Vagina (tissue), 2 donors: Measurements from ENCODE around the gene USO1. TPM values are rescaled to one million over a fixed set of nuclear protein-coding genes. Genes with fewer than 3 reads are reported as not detected.
"Not testable (repeated sequence)": the region's sequence is repeated elsewhere in the genome, so short reads cannot be mapped to it uniquely, and the experiment has no call there.

ENCODE experiments used
- DNase-seq, 2 donors: peaks; one replicate each; pipeline ENCODE4 v3.0.0-alpha.2; 2017; ENCODE audit errors: extremely low spot score in 2 of 2
- H3K27ac ChIP-seq: fragments of 200-600 bp; sonication (generic); one replicate; pipeline ENCODE4 v1.5.1; 2019
- H3K27me3 ChIP-seq: fragments of 200-600 bp; sonication (generic); one replicate; pipeline ENCODE4 v1.5.1; 2019
- H3K36me3 ChIP-seq, 2 donors: fragments of 200-600 bp; sonication (generic); one replicate each; pipeline ENCODE4 v1.5.1; 2017 to 2019
- H3K4me1 ChIP-seq: fragments of 200-600 bp; sonication (generic); one replicate; pipeline ENCODE4 v1.5.1; 2019
- H3K4me3 ChIP-seq, 2 donors: fragments of 200-600 bp; sonication (generic); 1 replicate in 1 of 2; 2 replicates in 1 of 2; pipeline ENCODE4 v1.5.1; 2016 to 2019
- H3K9me3 ChIP-seq: fragments of 200-600 bp; sonication (generic); one replicate; pipeline ENCODE4 v1.5.1; 2019
- CTCF ChIP-seq, 3 experiments: fragments of 450-650 bp in 2 of 3; fragments of 200-600 bp in 1 of 3; sonication (generic) in 1 of 3; IDR thresholded peaks; one replicate each; pipeline ENCODE4 v1.5.1; 2017 to 2019; ENCODE audit warnings: antibody characterized with exemption in 3 of 3, mild to moderate bottlenecking in 2 of 3, moderate library complexity in 2 of 3
- POLR2A ChIP-seq, 2 donors: fragments of 450-650 bp; IDR thresholded peaks; one replicate each; pipeline ENCODE4 v1.6.1; 2017; ENCODE audit warnings: antibody characterized with exemption in 2 of 2, mild to moderate bottlenecking in 2 of 2, moderate library complexity in 2 of 2
- POLR2AphosphoS5 ChIP-seq, 2 donors: sonication (generic); formaldehyde crosslinking; IDR thresholded peaks; one replicate each; pipeline ENCODE4 v1.9.0; 2017; ENCODE audit warnings: antibody characterized with exemption in 2 of 2, mild to moderate bottlenecking in 2 of 2, low read depth in 1 of 2; ENCODE audit not compliant: insufficient read depth in 1 of 2
- intact Hi-C: fragments of 100-400 bp; cut with DNase I; formaldehyde crosslinking; loops from one replicate; pipeline ENCODE4 v1.15.1; 2023
- total RNA-seq: library from RNA; depleted of rRNA; stranded (reverse); fragments of >200 nt; gene quantifications from one replicate; pipeline ENCODE4 v1.2.3, GENCODE V29; 2016

The USO1 gene
- total RNA-seq, 1 donor from 2014 or later = 47.9 TPM

GRCh38 chr4:75786526-75786925 lies 62.1 kb downstream of the USO1 start:
- TF ChIP-seq CTCF (IDR thresholded peaks at IDR 0.05) (no peak), POLR2AphosphoS5 (IDR thresholded peaks at IDR 0.05; ENCODE audit: insufficient read depth in 1 of 2, low read depth in 1 of 2) (no peak), POLR2A (IDR thresholded peaks at IDR 0.05) (no peak)
- H3K4me3 ChIP-seq = no peak overlapping the region
- H3K27ac ChIP-seq = no peak overlapping the region
- intact Hi-C loops = no loop called here
- no peak for DNase-seq
- H3K4me1 ChIP-seq = no peaks in the 10 kb centered on the region
- peaks cover 0 to 38% of the 10 kb centered on the region in 2 donors for H3K36me3 ChIP-seq
- H3K9me3 ChIP-seq = no peaks in the 10 kb centered on the region
- no peaks in the 10 kb centered on the region for H3K27me3 ChIP-seq

DNA sequence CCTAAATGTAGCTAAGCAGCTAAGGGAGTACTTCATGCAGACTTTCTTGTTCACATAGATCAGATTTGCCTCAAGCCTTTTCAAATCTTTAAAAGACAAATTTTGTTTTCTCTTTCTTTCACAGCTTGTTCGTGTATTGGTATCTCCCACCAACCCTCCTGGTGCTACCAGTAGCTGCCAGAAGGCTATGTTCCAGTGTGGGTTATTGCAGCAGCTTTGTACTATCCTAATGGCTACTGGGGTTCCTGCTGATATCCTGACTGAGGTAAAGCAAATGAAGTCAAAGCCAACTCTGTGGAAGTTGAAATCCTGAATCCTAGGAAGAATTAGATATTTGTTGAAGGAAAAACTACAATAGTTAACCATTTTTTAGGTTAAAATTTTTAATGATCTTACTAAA lies 62.6 kb downstream of the USO1 start:
- peaks cover 0 to 40% of the 10 kb centered on the region in 2 donors for H3K36me3 ChIP-seq
- intact Hi-C loops = no loop called here
- TF ChIP-seq CTCF (IDR thresholded peaks at IDR 0.05) = no peak
- TF ChIP-seq POLR2AphosphoS5 (IDR thresholded peaks at IDR 0.05; ENCODE audit: insufficient read depth in 1 of 2, low read depth in 1 of 2) = no peak
- no peak for TF ChIP-seq POLR2A (IDR thresholded peaks at IDR 0.05)
- H3K27ac ChIP-seq = no peak overlapping the region
- H3K27me3 ChIP-seq = no peaks in the 10 kb centered on the region
- H3K4me1 ChIP-seq = no peaks in the 10 kb centered on the region
- no peak for DNase-seq
- no peaks in the 10 kb centered on the region for H3K9me3 ChIP-seq
- H3K4me3 ChIP-seq = no peak overlapping the region

DNA sequence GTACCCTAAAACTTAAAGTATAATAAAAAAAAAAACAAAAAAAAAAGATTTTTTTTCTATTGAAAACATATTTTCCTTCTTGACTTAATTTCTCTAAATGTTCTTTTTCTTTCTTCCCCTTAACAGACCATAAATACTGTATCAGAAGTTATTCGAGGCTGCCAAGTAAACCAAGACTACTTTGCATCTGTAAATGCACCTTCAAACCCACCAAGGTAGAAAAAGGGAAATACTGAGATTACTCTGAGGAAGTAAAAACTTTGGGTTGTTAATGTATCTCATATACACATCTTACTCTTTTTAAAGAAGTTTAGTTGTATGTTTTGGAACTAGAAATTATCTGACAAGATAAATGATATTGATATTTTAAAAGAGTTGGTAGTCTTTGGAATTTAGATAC lies 65.6 kb downstream of the USO1 start:
- H3K36me3 ChIP-seq = peaks cover 4 to 30% of the 10 kb centered on the region in 2 donors
- no peaks in the 10 kb centered on the region for H3K27me3 ChIP-seq
- no peak overlapping the region for H3K4me3 ChIP-seq
- TF ChIP-seq POLR2A (IDR thresholded peaks at IDR 0.05) = no peak
- no peak for TF ChIP-seq POLR2AphosphoS5 (IDR thresholded peaks at IDR 0.05; ENCODE audit: insufficient read depth in 1 of 2, low read depth in 1 of 2)
- TF ChIP-seq CTCF (IDR thresholded peaks at IDR 0.05) = no peak
- no peaks in the 10 kb centered on the region for H3K9me3 ChIP-seq
- H3K4me1 ChIP-seq = no peaks in the 10 kb centered on the region
- no peak overlapping the region for H3K27ac ChIP-seq
- intact Hi-C loops = no loop called here
- no peak for DNase-seq

GRCh38 chr4:75800972-75801371 lies 76.6 kb downstream of the USO1 start:
- no peak overlapping the region for H3K4me3 ChIP-seq
- H3K9me3 ChIP-seq = no peaks in the 10 kb centered on the region
- intact Hi-C loops = no loop called here
- peaks cover 0 to 45% of the 10 kb centered on the region in 2 donors for H3K36me3 ChIP-seq
- no peak for DNase-seq
- TF ChIP-seq POLR2AphosphoS5 (IDR thresholded peaks at IDR 0.05; ENCODE audit: insufficient read depth in 1 of 2, low read depth in 1 of 2) = no peak
- TF ChIP-seq CTCF (IDR thresholded peaks at IDR 0.05) = no peak
- TF ChIP-seq POLR2A (IDR thresholded peaks at IDR 0.05) = no peak
- H3K27me3 ChIP-seq = no peaks in the 10 kb centered on the region
- H3K4me1 ChIP-seq = no peaks in the 10 kb centered on the region
- H3K27ac ChIP-seq = no peak overlapping the region

GRCh38 chr4:75806035-75806434 lies 81.7 kb downstream of the USO1 start:
- peaks cover 0 to 62% of the 10 kb centered on the region in 2 donors for H3K36me3 ChIP-seq
- intact Hi-C loops, H3K27ac ChIP-seq, H3K27me3 ChIP-seq, H3K4me3 ChIP-seq, H3K9me3 ChIP-seq, DNase-seq, H3K4me1 ChIP-seq: not testable (repeated sequence)

GRCh38 chr4:75817901-75818300 lies 93.5 kb downstream of the USO1 start:
- H3K4me3 ChIP-seq = no peak overlapping the region
- no peak overlapping the region for H3K27ac ChIP-seq
- H3K27me3 ChIP-seq = no peaks in the 10 kb centered on the region
- intact Hi-C loops = no loop called here
- no peak for DNase-seq
- TF ChIP-seq POLR2A (IDR thresholded peaks at IDR 0.05) (no peak), CTCF (IDR thresholded peaks at IDR 0.05) (no peak), POLR2AphosphoS5 (IDR thresholded peaks at IDR 0.05; ENCODE audit: insufficient read depth in 1 of 2, low read depth in 1 of 2) (no peak)
- no peaks in the 10 kb centered on the region for H3K4me1 ChIP-seq
- H3K9me3 ChIP-seq = no peaks in the 10 kb centered on the region
- peaks cover 0 to 13% of the 10 kb centered on the region in 2 donors for H3K36me3 ChIP-seq
